HL-60 (cell line): Measurements from ENCODE around the gene TAPT1.

Experiments used
- GABPA ChIP-seq: IDR thresholded peaks from 2 replicates; pipeline ENCODE4 v1.6.1; 2012; ENCODE audit warnings: low read depth
- POLR2AphosphoS5 ChIP-seq: IDR thresholded peaks from 2 replicates; pipeline ENCODE4 v1.6.1; 2012; ENCODE audit warnings: low read depth
- SPI1 ChIP-seq: IDR thresholded peaks from 2 replicates; pipeline ENCODE4 v1.6.1; 2012; ENCODE audit warnings: low read depth, mild to moderate bottlenecking, borderline replicate concordance
- TF ChIP-seq, protein P1 (sequence below): IDR thresholded peaks from one replicate; pipeline ENCODE4 v1.5.1; 2011; ENCODE audit warnings: low read length, control low read depth, inconsistent platforms; ENCODE audit not compliant: insufficient read depth
- TF ChIP-seq, protein P2 (sequence below): IDR thresholded peaks from 2 replicates; pipeline ENCODE4 v1.6.1; 2012; ENCODE audit warnings: low read depth; ENCODE audit not compliant: insufficient replicate concordance

DNA sequence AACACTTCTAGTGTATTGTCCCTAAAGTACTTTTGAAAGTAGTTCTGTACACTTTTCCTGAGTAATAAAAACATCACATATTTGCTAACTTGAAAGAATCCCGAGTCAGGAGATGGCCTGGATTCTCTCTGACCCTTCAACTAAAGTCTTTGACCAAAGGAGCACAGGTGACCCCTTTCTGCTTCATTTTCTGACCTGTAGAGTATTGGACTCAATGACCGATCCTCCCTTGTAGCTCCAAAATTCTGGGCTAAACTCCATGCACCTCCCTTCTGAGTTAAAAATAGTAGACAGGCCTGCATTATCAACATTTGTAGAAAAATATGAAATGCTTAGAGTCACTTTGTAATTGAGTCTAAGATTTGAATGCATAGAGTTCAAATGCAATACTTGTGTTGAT, 4.0 kb upstream of the TAPT1 start:
- TF ChIP-seq POLR2AphosphoS5 (no peak), GABPA (no peak), SPI1 (no peak)
- TF ChIP-seq, protein P1, sequence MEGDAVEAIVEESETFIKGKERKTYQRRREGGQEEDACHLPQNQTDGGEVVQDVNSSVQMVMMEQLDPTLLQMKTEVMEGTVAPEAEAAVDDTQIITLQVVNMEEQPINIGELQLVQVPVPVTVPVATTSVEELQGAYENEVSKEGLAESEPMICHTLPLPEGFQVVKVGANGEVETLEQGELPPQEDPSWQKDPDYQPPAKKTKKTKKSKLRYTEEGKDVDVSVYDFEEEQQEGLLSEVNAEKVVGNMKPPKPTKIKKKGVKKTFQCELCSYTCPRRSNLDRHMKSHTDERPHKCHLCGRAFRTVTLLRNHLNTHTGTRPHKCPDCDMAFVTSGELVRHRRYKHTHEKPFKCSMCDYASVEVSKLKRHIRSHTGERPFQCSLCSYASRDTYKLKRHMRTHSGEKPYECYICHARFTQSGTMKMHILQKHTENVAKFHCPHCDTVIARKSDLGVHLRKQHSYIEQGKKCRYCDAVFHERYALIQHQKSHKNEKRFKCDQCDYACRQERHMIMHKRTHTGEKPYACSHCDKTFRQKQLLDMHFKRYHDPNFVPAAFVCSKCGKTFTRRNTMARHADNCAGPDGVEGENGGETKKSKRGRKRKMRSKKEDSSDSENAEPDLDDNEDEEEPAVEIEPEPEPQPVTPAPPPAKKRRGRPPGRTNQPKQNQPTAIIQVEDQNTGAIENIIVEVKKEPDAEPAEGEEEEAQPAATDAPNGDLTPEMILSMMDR: no peak
- TF ChIP-seq, protein P2, sequence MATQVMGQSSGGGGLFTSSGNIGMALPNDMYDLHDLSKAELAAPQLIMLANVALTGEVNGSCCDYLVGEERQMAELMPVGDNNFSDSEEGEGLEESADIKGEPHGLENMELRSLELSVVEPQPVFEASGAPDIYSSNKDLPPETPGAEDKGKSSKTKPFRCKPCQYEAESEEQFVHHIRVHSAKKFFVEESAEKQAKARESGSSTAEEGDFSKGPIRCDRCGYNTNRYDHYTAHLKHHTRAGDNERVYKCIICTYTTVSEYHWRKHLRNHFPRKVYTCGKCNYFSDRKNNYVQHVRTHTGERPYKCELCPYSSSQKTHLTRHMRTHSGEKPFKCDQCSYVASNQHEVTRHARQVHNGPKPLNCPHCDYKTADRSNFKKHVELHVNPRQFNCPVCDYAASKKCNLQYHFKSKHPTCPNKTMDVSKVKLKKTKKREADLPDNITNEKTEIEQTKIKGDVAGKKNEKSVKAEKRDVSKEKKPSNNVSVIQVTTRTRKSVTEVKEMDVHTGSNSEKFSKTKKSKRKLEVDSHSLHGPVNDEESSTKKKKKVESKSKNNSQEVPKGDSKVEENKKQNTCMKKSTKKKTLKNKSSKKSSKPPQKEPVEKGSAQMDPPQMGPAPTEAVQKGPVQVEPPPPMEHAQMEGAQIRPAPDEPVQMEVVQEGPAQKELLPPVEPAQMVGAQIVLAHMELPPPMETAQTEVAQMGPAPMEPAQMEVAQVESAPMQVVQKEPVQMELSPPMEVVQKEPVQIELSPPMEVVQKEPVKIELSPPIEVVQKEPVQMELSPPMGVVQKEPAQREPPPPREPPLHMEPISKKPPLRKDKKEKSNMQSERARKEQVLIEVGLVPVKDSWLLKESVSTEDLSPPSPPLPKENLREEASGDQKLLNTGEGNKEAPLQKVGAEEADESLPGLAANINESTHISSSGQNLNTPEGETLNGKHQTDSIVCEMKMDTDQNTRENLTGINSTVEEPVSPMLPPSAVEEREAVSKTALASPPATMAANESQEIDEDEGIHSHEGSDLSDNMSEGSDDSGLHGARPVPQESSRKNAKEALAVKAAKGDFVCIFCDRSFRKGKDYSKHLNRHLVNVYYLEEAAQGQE: no peak
